ENCODE data around the gene NOTCH1.
A peak's percentile ranks its signal among the peaks of the same experiment; 100 is the strongest.

NOTCH1 gene

DNA sequence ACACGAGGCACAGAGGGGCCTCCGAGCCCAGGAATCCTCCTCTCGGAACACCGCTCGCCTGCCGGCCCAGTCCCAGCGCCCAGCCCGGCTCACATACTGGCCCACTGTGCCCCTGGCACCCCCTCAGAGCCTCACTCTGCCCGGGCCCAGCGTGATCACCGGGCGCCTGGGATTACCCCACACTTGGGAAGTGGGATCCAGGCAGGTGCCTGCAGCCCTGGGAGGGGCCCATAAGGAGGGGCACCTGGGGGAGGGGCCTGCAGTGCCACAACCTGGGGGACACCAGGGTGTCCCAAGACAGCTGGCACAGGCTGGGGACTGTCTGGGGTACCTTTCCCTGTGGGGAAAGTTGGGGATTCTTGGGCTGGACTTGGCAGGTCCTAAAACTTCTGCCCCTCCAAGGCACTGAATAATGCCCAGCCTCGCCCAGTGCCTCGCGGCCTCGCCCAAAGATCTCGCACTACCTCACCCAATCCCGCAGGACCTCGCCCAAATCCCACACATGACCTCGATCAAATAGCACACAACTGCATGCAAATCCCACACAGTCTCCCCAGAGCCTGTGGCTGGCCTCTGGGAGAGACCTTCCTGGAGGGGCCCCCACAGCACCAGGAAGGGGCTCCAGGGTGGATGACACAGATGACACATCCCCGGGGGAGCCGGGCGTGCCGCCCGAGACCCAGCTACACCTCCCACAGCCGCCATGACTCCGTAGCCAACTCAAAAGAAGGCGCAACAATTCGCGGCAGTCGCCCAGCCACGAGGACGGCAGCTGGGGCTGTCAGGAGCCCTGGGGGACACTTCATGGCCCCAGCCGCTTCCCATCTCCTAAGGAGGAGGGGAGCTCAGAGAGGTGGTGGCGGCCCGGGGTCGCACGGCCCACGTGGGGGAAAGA is 13.7 kb downstream of the NOTCH1 start:
- peak overlapping the region in 3 of 7 experiments; percentile 11 to 64 (median 28) for H3K4me3 ChIP-seq (ENCODE audit: control insufficient read depth in 1 of 7, extremely low read depth in 1 of 7, insufficient read depth in 4 of 7, low read depth in 2 of 7, low read length in 6 of 7)
- CTCF ChIA-PET, result interaction anchor here (1.0 to 9.1 kb wide), 12 partner anchors 11 to 152 kb away, joined by 3 to 93 read pairs (median 7); no protein-coding TSS in a partner anchor
- no peak overlapping the region for H3K27ac ChIP-seq (ENCODE audit: insufficient read depth in 1 of 2, low read depth in 1 of 2, low read length in 2 of 2, poor library complexity in 1 of 2, severe bottlenecking in 2 of 2)
- H3K27me3 ChIP-seq (replicated peaks in 2 of 5; ENCODE audit: control insufficient read depth in 4 of 5, insufficient read depth in 5 of 5, low read length in 4 of 5), result no peaks in the 10 kb centered on the region
- no peaks in the 10 kb centered on the region for H3K9me3 ChIP-seq (ENCODE audit: control extremely low read depth in 1 of 5, control insufficient read depth in 4 of 5, insufficient read depth in 2 of 5, low read depth in 1 of 5, low read length in 4 of 5)
- 61% methylated on average over 26 of the region's 39 CpGs for WGBS (ENCODE audit: insufficient coverage)
- peak in 2 of 3 donors; percentile 57 to 67 for DNase-seq
- peaks cover 0 to 31% (median 7%) of the 10 kb centered on the region in 4 experiments for H3K36me3 ChIP-seq (ENCODE audit: control insufficient read depth in 4 of 4, insufficient read depth in 4 of 4, low read length in 3 of 4)
- POLR2A ChIA-PET, result interaction anchor here (0.6 to 6.1 kb wide), 15 partner anchors 8 to 132 kb away, joined by 3 to 58 read pairs (median 7); partner anchors contain the start of gene NOTCH1
- peaks cover 2 to 96% (median 93%) of the 10 kb centered on the region in 4 experiments for H3K4me1 ChIP-seq (ENCODE audit: control extremely low read depth in 1 of 4, control insufficient read depth in 4 of 4, insufficient read depth in 4 of 4, low read length in 3 of 4)

GRCh38 chr9:136531186-136531903 is 14.5 kb downstream of the NOTCH1 start:
- peak overlapping the region in 1 of 2 experiments; percentile 74 for H3K27ac ChIP-seq (ENCODE audit: insufficient read depth in 1 of 2, low read depth in 1 of 2, low read length in 2 of 2, poor library complexity in 1 of 2, severe bottlenecking in 2 of 2)
- ChIA-PET POLR2A (interaction anchor here (1.3 to 6.1 kb wide), 4 partner anchors 9 to 126 kb away, joined by 4 to 58 read pairs (median 16); partner anchors contain the start of gene NOTCH1), CTCF (interaction anchor here (1.1 to 9.1 kb wide), 5 partner anchors 8 to 96 kb away, joined by 3 to 93 read pairs (median 6); no protein-coding TSS in a partner anchor)

DNA sequence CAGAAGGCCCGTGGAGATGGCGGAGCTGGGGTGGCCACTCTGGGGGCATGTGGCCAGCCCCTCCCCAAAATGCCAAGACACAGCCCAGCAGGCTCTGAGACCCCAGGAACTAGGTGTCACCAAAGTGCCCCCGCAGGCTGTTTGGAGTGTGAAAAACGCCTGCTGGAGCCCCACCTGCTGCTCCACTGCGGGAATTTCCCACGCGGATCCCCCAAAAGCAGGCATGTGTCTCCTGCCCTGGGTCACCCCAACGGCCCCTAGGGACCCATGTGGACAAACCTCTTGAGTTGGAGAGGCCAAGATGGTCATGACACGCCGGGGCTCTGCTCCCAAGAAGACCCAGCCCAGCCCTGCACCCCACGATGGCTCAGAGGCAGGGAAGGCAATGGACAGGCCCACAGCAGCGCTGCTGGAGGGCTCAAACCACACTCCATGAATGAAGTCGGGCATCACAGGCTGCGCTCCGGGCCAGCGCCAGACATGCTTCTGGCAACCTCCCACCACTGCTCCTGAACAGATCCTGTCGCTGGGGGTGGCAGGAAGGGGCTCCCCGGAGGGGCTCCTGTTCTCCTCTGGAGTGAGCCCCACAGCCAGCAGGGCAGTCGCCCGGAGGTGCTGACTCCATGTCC is 15.3 kb downstream of the NOTCH1 start:
- H3K27me3 ChIP-seq (replicated peaks in 2 of 5; ENCODE audit: control insufficient read depth in 4 of 5, insufficient read depth in 5 of 5, low read length in 4 of 5), result no peaks in the 10 kb centered on the region
- H3K4me3 ChIP-seq (ENCODE audit: control insufficient read depth in 1 of 7, extremely low read depth in 1 of 7, insufficient read depth in 4 of 7, low read depth in 2 of 7, low read length in 6 of 7), result peak overlapping the region in 5 of 7 experiments; percentile 15 to 64 (median 30)
- H3K9me3 ChIP-seq (ENCODE audit: control extremely low read depth in 1 of 5, control insufficient read depth in 4 of 5, insufficient read depth in 2 of 5, low read depth in 1 of 5, low read length in 4 of 5), result no peaks in the 10 kb centered on the region
- 9% methylated on average over 14 of the region's 20 CpGs for WGBS (ENCODE audit: insufficient coverage)
- H3K27ac ChIP-seq (ENCODE audit: insufficient read depth in 1 of 2, low read depth in 1 of 2, low read length in 2 of 2, poor library complexity in 1 of 2, severe bottlenecking in 2 of 2), result peak overlapping the region; percentile 54 to 74
- H3K36me3 ChIP-seq (ENCODE audit: control insufficient read depth in 4 of 4, insufficient read depth in 4 of 4, low read length in 3 of 4), result peaks cover 0 to 35% (median 6%) of the 10 kb centered on the region in 4 experiments
- POLR2A ChIA-PET, result interaction anchor here (0.7 to 6.1 kb wide), 13 partner anchors 9 to 128 kb away, joined by 3 to 58 read pairs (median 4); partner anchors contain the start of gene NOTCH1
- peak in 1 of 3 donors; percentile 67 for DNase-seq
- CTCF ChIA-PET, result interaction anchor here (0.9 to 9.1 kb wide), 11 partner anchors 9 to 126 kb away, joined by 3 to 93 read pairs (median 6); partner anchors contain the start of gene NOTCH1
- peaks cover 2 to 92% (median 80%) of the 10 kb centered on the region in 4 experiments for H3K4me1 ChIP-seq (ENCODE audit: control extremely low read depth in 1 of 4, control insufficient read depth in 4 of 4, insufficient read depth in 4 of 4, low read length in 3 of 4)

More at GRCh38 chr9:136531186-136531903, 14.5 kb downstream of the NOTCH1 start:
- no peaks in the 10 kb centered on the region for H3K9me3 ChIP-seq (ENCODE audit: control extremely low read depth in 1 of 5, control insufficient read depth in 4 of 5, insufficient read depth in 2 of 5, low read depth in 1 of 5, low read length in 4 of 5)
- H3K4me1 ChIP-seq (ENCODE audit: control extremely low read depth in 1 of 4, control insufficient read depth in 4 of 4, insufficient read depth in 4 of 4, low read length in 3 of 4), result peaks cover 2 to 95% (median 88%) of the 10 kb centered on the region in 4 experiments
- H3K27me3 ChIP-seq (replicated peaks in 2 of 5; ENCODE audit: control insufficient read depth in 4 of 5, insufficient read depth in 5 of 5, low read length in 4 of 5), result no peaks in the 10 kb centered on the region
- peaks cover 0 to 31% (median 4%) of the 10 kb centered on the region in 4 experiments for H3K36me3 ChIP-seq (ENCODE audit: control insufficient read depth in 4 of 4, insufficient read depth in 4 of 4, low read length in 3 of 4)
- peak in 1 of 3 donors; percentile 24 for DNase-seq
- WGBS (ENCODE audit: insufficient coverage), result 67% methylated on average over 31 of the region's 37 CpGs
- peak overlapping the region in 3 of 7 experiments; percentile 8 to 64 (median 26) for H3K4me3 ChIP-seq (ENCODE audit: control insufficient read depth in 1 of 7, extremely low read depth in 1 of 7, insufficient read depth in 4 of 7, low read depth in 2 of 7, low read length in 6 of 7)

GRCh38 chr9:136529516-136530460 is 16.1 kb downstream of the NOTCH1 start:
- peak; percentile 83 to 97 (median 95) for DNase-seq
- H3K27me3 ChIP-seq (replicated peaks in 2 of 5; ENCODE audit: control insufficient read depth in 4 of 5, insufficient read depth in 5 of 5, low read length in 4 of 5), result no peaks in the 10 kb centered on the region
- peak overlapping the region in 6 of 7 experiments; percentile 15 to 64 (median 48) for H3K4me3 ChIP-seq (ENCODE audit: control insufficient read depth in 1 of 7, extremely low read depth in 1 of 7, insufficient read depth in 4 of 7, low read depth in 2 of 7, low read length in 6 of 7)
- peaks cover 2 to 86% (median 73%) of the 10 kb centered on the region in 4 experiments for H3K4me1 ChIP-seq (ENCODE audit: control extremely low read depth in 1 of 4, control insufficient read depth in 4 of 4, insufficient read depth in 4 of 4, low read length in 3 of 4)
- ChIA-PET CTCF (interaction anchor here (0.9 to 9.1 kb wide), 14 partner anchors 9 to 135 kb away, joined by 3 to 93 read pairs (median 4); partner anchors contain the start of gene NOTCH1), POLR2A (interaction anchor here (0.7 to 6.1 kb wide), 13 partner anchors 9 to 129 kb away, joined by 3 to 58 read pairs (median 4); partner anchors contain the start of gene NOTCH1)
- 2% methylated on average over 31 of the region's 40 CpGs for WGBS (ENCODE audit: insufficient coverage)
- H3K27ac ChIP-seq (ENCODE audit: insufficient read depth in 1 of 2, low read depth in 1 of 2, low read length in 2 of 2, poor library complexity in 1 of 2, severe bottlenecking in 2 of 2), result peak overlapping the region; percentile 54 to 74
- no peaks in the 10 kb centered on the region for H3K9me3 ChIP-seq (ENCODE audit: control extremely low read depth in 1 of 5, control insufficient read depth in 4 of 5, insufficient read depth in 2 of 5, low read depth in 1 of 5, low read length in 4 of 5)
- peaks cover 0 to 42% (median 8%) of the 10 kb centered on the region in 4 experiments for H3K36me3 ChIP-seq (ENCODE audit: control insufficient read depth in 4 of 4, insufficient read depth in 4 of 4, low read length in 3 of 4)

DNA sequence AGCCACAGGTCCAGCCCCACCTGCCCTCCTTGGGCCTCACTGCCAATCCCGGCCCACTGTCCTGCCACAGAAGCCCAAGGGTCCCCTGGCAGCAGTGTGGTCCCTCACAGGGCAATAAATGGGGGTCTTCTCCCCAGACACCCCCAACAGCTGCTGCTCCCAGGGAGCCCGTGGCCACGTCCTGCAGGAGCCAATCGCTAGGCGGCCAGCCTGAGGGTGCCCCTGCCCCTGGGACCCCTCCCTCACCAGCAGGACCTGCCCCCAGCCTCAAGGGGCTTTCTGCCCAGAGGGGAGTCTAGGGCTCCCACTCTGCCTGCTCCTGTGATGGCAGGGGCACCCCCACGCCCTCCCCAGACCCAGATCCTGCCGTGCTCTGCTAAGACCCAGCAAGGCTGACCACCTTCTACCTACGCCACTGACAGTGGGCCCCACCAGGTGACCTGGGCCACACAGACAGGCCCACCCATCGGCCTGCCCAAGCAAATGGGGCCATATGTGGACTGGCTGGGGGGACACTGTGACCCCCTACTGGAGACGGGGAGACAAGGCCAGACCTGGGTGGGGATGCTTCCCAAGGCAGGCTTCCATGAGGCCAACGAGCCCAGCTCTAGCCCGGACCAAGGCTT is 17.0 kb downstream of the NOTCH1 start:
- Histone ChIP-seq H3K27me3 (replicated peaks in 2 of 5; ENCODE audit: control insufficient read depth in 4 of 5, insufficient read depth in 5 of 5, low read length in 4 of 5) (no peaks in the 10 kb centered on the region), H3K27ac (ENCODE audit: insufficient read depth in 1 of 2, low read depth in 1 of 2, low read length in 2 of 2, poor library complexity in 1 of 2, severe bottlenecking in 2 of 2) (peak overlapping the region in 1 of 2 experiments; percentile 60), H3K4me1 (ENCODE audit: control extremely low read depth in 1 of 4, control insufficient read depth in 4 of 4, insufficient read depth in 4 of 4, low read length in 3 of 4) (peaks cover 2 to 78% (median 65%) of the 10 kb centered on the region in 4 experiments), H3K9me3 (ENCODE audit: control extremely low read depth in 1 of 5, control insufficient read depth in 4 of 5, insufficient read depth in 2 of 5, low read depth in 1 of 5, low read length in 4 of 5) (no peaks in the 10 kb centered on the region), H3K4me3 (ENCODE audit: control insufficient read depth in 1 of 7, extremely low read depth in 1 of 7, insufficient read depth in 4 of 7, low read depth in 2 of 7, low read length in 6 of 7) (peak overlapping the region in 4 of 7 experiments; percentile 20 to 64 (median 48)), H3K36me3 (ENCODE audit: control insufficient read depth in 4 of 4, insufficient read depth in 4 of 4, low read length in 3 of 4) (peaks cover 0 to 38% (median 10%) of the 10 kb centered on the region in 4 experiments)
- 82% methylated on average over 9 of the region's 12 CpGs for WGBS (ENCODE audit: insufficient coverage)
- POLR2A ChIA-PET, result interaction anchor here (1.5 to 6.1 kb wide), 3 partner anchors 11 to 99 kb away, joined by 4 to 58 read pairs (median 12); no protein-coding TSS in a partner anchor
- CTCF ChIA-PET, result interaction anchor here (0.8 to 9.1 kb wide), 11 partner anchors 8 to 136 kb away, joined by 3 to 93 read pairs (median 5); no protein-coding TSS in a partner anchor
- peak in 1 of 3 donors; percentile 26 for DNase-seq

Measured in common myeloid progenitor, CD34-positive (primary cell).